ENCODE data around the gene TRMT13. TPM values are rescaled to one million over a fixed set of nuclear protein-coding genes. Genes with fewer than 3 reads are reported as not detected.

TRMT13 gene
- total and polyA plus RNA-seq, 11 donors: 2.0 to 8.1 (median 6.2) TPM

- WGBS, 4 donors: 24 to 44% (median 30%) methylated on average over 2 of the region's 2 CpGs
- H3K36me3 ChIP-seq: peaks cover 0 to 53% (median 7%) of the 10 kb centered on the region in 9 donors
- ATAC-seq: peak; percentile 20 to 78 (median 54)
Observed at GRCh38 chr1:100164216-100164615, 31.3 kb downstream of the TRMT13 start.

GRCh38 chr1:100164702-100165101 lies 31.7 kb downstream of the TRMT13 start:
- TF ChIP-seq POLR2A (IDR thresholded peaks at IDR 0.05) (no peak), CTCF (IDR thresholded peaks at IDR 0.05) (no peak)
- DNase-seq (no peak), ATAC-seq (no peak)
- intact Hi-C loops (cut with DNase I): loop anchor here in 2 of 10 donors (5.0 to 10.0 kb wide), 2 partner anchors 103 to 110 kb away; partner anchors contain the start of gene RTCA (in 1 of the 2)
- WGBS, 4 donors: 89 to 92% (median 91%) methylated on average over 5 of the region's 5 CpGs
- H3K27ac ChIP-seq: no peak overlapping the region
- H3K36me3 ChIP-seq: peaks cover 0 to 49% (median 7%) of the 10 kb centered on the region in 9 donors
- no peak overlapping the region for H3K4me3 ChIP-seq
- no peaks in the 10 kb centered on the region for H3K9me3 ChIP-seq
- no peaks in the 10 kb centered on the region for H3K27me3 ChIP-seq
- peaks cover 0 to 15% (median 2%) of the 10 kb centered on the region in 12 donors for H3K4me1 ChIP-seq

More at GRCh38 chr1:100164216-100164615, 31.3 kb downstream of the TRMT13 start:
- H3K4me3 ChIP-seq: no peak overlapping the region
- no peak for DNase-seq
- intact Hi-C loops (cut with DNase I): loop anchor here in 2 of 10 donors (5.0 to 10.0 kb wide), 2 partner anchors 103 to 111 kb away; partner anchors contain the start of gene RTCA (in 1 of the 2)
- TF ChIP-seq POLR2A (IDR thresholded peaks at IDR 0.05): no peak
- TF ChIP-seq CTCF (IDR thresholded peaks at IDR 0.05): no peak
- no peaks in the 10 kb centered on the region for H3K27me3 ChIP-seq
- H3K27ac ChIP-seq: peak overlapping the region in 1 of 12 donors; percentile 14
- H3K9me3 ChIP-seq: no peaks in the 10 kb centered on the region
- peaks cover 0 to 15% (median 1%) of the 10 kb centered on the region in 12 donors for H3K4me1 ChIP-seq

GRCh38 chr1:100168051-100168450 lies 35.1 kb downstream of the TRMT13 start:
- H3K9me3 ChIP-seq: no peaks in the 10 kb centered on the region
- no peak overlapping the region for H3K27ac ChIP-seq
- ATAC-seq: no peak
- intact Hi-C loops (cut with DNase I): loop anchor here in 1 of 10 donors (10.0 kb wide), 1 partner anchor 107 kb away; no protein-coding TSS in a partner anchor
- DNase-seq: no peak
- no peak overlapping the region for H3K4me3 ChIP-seq
- peaks cover 0 to 11% (median 1%) of the 10 kb centered on the region in 12 donors for H3K4me1 ChIP-seq
- 97 to 99% (median 97%) methylated on average over 2 of the region's 2 CpGs for WGBS, 4 donors
- TF ChIP-seq POLR2A (IDR thresholded peaks at IDR 0.05) (no peak), CTCF (IDR thresholded peaks at IDR 0.05) (no peak)
- H3K27me3 ChIP-seq: no peaks in the 10 kb centered on the region
- H3K36me3 ChIP-seq: peaks cover 0 to 32% (median 0%) of the 10 kb centered on the region in 9 donors

- Histone ChIP-seq H3K4me1 (peaks cover 0 to 3% (median 0%) of the 10 kb centered on the region in 12 donors), H3K27ac (peak overlapping the region; percentile 19 to 81 (median 72)), H3K4me3 (peak overlapping the region; percentile 4 to 59 (median 50)), H3K9me3 (no peaks in the 10 kb centered on the region), H3K36me3 (no peaks in the 10 kb centered on the region), H3K27me3 (no peaks in the 10 kb centered on the region)
- intact Hi-C loops (cut with DNase I): no loop called here
- WGBS, 4 donors: 47 to 58% (median 55%) methylated on average over 4 of the region's 4 CpGs
- peak in 3 of 4 donors; percentile 10 to 41 (median 37) for ATAC-seq
- no peak for DNase-seq
- TF ChIP-seq CTCF (IDR thresholded peaks at IDR 0.05): no peak
- no peak for TF ChIP-seq POLR2A (IDR thresholded peaks at IDR 0.05)
Observed at GRCh38 chr1:100177295-100178041, 44.5 kb downstream of the TRMT13 start.
